Gastrocnemius medialis (tissue), 4 donors: ENCODE data around the gene THPO.

Experiments used
- CTCF ChIP-seq, 5 experiments: fragments of 450-650 bp in 3 of 5; fragments of 200-600 bp in 2 of 5; sonication (generic) in 2 of 5; IDR thresholded peaks in 4 of 5; conservative IDR thresholded peaks in 1 of 5; 1 replicate in 4 of 5; 2 replicates in 1 of 5; pipeline ENCODE4 v1.5.1; 2016 to 2019; ENCODE audit warnings: antibody characterized with exemption in 5 of 5, mild to moderate bottlenecking in 3 of 5, moderate library complexity in 3 of 5
- POLR2A ChIP-seq, 2 donors: fragments of 450-650 bp; IDR thresholded peaks; one replicate each; pipeline ENCODE4 v1.6.1; 2017; ENCODE audit warnings: antibody characterized with exemption in 2 of 2, mild to moderate bottlenecking in 2 of 2, moderate library complexity in 2 of 2

DNA sequence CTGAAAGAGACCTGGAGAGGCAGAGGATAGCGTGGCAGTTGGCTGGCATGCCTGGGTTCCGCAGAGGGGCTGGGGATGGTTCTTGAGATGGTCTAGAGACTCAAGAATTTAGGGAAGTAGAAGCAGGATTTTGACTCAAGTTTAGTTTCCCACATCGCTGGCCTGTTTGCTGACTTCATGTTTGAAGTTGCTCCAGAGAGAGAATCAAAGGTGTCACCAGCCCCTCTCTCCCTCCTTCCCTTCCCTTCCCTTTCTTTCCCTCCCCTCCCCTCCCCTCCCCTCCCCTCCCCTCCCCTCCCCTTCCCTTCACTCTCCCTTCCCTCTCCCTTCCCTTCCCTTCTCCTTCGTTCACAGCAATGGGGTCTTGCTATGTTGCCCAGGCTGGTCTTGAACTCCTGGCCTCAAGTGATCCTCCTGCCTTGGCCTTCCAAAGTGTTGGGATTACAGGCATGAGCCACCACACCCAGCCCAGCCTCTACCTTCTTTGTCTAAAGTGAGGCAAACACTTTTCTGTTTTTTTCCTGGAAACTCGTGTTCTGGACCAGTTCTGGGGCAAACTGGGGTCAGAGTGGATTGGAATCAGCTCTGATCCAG lies 12.0 kb upstream of the THPO start:
- TF ChIP-seq POLR2A (IDR thresholded peaks at IDR 0.05) (no peak), CTCF (IDR thresholded peaks at IDR 0.05 in 4 of 5, conservative IDR thresholded peaks at IDR 0.05 in 1 of 5) (no peak)
